Measurements from ENCODE around the gene SNX25.
"Not testable (repeated sequence)": the region's sequence is repeated elsewhere in the genome, so short reads cannot be mapped to it uniquely, and the experiment has no call there.

The SNX25 gene

DNA sequence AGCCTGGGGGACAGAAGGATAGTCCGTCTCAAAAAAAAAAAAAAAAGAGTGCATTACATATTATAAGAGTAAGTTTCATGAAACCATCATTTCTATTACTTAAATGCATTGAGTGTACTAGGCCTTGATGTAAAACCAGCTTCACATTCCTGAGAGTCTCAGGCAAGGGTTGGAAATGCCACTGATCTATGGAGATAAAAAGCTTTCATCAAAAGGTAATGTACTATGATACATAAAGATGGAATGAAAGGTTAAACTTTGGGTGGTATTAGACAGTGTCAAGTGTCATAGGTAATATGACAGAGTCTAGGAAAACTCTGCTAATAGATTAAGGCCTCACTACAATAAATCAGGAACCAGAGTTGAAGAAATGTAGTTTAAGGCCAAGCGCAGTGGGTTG, 13.0 kb upstream of the SNX25 start:
- Histone ChIP-seq H3K79me2 (ENCODE audit: insufficient read depth, low read depth) (peaks cover 28% of the 10 kb centered on the region), H3K4me2 (no peak overlapping the region), H3K27me3 (ENCODE audit: insufficient read depth, low read depth) (no peaks in the 10 kb centered on the region), H3K4me3 (IDR thresholded peaks at IDR 0.05; ENCODE audit: insufficient read depth, low read depth, low read length) (no peak overlapping the region), H3K9ac (no peak overlapping the region), H3K27ac (no peak overlapping the region), H4K20me1 (ENCODE audit: insufficient read depth) (no peaks in the 10 kb centered on the region), H3K36me3 (ENCODE audit: insufficient read depth) (no peaks in the 10 kb centered on the region), H3K4me1 (ENCODE audit: low read depth, poor library complexity, severe bottlenecking) (peaks cover 8% of the 10 kb centered on the region), H2AFZ (ENCODE audit: low read depth) (no peak overlapping the region)
- TF ChIP-seq, protein P1, sequence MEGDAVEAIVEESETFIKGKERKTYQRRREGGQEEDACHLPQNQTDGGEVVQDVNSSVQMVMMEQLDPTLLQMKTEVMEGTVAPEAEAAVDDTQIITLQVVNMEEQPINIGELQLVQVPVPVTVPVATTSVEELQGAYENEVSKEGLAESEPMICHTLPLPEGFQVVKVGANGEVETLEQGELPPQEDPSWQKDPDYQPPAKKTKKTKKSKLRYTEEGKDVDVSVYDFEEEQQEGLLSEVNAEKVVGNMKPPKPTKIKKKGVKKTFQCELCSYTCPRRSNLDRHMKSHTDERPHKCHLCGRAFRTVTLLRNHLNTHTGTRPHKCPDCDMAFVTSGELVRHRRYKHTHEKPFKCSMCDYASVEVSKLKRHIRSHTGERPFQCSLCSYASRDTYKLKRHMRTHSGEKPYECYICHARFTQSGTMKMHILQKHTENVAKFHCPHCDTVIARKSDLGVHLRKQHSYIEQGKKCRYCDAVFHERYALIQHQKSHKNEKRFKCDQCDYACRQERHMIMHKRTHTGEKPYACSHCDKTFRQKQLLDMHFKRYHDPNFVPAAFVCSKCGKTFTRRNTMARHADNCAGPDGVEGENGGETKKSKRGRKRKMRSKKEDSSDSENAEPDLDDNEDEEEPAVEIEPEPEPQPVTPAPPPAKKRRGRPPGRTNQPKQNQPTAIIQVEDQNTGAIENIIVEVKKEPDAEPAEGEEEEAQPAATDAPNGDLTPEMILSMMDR (conservative IDR thresholded peaks at IDR 0.05; ENCODE audit: low read depth, low read length): no peak

DNA sequence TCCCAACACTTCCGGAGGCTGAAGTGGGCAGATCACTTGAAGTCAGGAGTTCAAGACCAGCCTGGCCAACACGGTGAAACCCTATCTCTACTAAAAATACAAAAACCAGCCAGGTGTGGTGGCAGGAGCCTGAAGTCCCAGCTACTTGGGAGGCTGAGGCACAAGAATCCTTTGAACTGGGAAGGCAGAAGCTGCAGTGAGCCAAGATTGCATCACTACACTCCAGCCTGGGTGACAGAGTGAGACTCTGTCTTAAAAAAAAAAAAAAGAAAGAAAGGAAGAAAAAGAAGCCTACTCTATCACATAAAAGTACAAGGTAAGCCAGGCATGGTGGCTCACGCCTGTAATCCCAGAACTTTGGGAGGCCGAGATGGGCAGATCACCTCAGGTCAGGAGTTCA, 11.2 kb upstream of the SNX25 start:
- not testable (repeated sequence) for H3K36me3 ChIP-seq (ENCODE audit: insufficient read depth); H4K20me1 ChIP-seq (ENCODE audit: insufficient read depth); H3K9ac ChIP-seq; H3K4me3 ChIP-seq (IDR thresholded peaks at IDR 0.05; ENCODE audit: insufficient read depth, low read depth, low read length); H3K4me2 ChIP-seq; H3K27me3 ChIP-seq (ENCODE audit: insufficient read depth, low read depth); H3K27ac ChIP-seq; H2AFZ ChIP-seq (ENCODE audit: low read depth)
- peaks cover 39% of the 10 kb centered on the region for H3K79me2 ChIP-seq (ENCODE audit: insufficient read depth, low read depth)
- peaks cover 12% of the 10 kb centered on the region for H3K4me1 ChIP-seq (ENCODE audit: low read depth, poor library complexity, severe bottlenecking)

DNA sequence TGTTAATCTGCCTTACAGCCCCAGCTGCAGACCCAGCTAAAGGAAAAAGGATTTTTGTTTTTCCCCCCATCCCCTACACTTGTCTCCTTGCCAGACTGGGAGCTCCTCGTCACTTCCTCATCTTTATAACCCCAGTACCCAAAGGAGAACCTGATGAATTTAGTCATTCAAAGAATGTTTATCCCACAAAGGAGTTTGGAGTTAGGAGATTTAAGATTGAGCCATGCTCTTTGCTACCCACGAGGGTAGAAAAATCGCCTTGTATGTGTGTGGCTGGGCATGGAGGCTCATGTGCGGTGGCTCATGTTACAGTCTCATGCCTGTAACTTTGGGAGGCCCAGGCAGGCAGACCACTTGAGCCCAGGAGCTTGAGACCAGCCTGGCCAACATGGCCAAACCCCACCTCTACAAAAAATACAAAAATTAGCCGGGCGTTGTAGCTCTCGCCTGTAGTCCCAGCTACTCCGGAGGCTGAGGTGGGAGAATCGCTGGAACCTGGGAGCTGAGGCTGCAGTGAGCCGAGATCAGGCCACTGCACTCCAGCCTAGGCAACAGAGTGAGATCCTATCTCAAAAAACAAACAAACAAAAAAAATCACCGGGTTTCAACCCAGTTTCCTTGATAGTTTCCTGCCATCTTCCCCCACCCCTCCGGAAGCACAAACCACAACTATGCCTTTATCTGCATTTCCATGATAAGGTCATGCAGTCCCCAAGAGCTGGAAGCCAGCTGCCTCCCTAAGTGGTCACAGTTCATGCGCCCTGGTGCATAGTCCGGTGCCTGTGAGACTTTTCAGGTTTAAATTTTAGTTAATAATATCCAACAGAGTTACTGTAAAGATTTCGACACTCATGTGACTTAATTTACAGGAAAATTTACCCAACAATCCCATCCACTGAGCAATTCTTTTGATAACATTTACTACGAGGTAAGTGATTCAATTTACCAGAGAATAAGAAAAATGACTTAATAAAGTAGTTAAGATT, 7.1 kb upstream of the SNX25 start:
- Histone ChIP-seq H3K27ac (0 out of 2 replicates have a peak overlapping the region, but pooled peaks have one; percentile 95), H3K79me2 (ENCODE audit: insufficient read depth, low read depth) (peaks cover 44% of the 10 kb centered on the region), H3K9ac (peak overlapping the region; percentile 99; the same call in 1 of the 2 replicates), H2AFZ (ENCODE audit: low read depth) (no peak overlapping the region), H3K36me3 (ENCODE audit: insufficient read depth) (no peaks in the 10 kb centered on the region), H4K20me1 (ENCODE audit: insufficient read depth) (no peaks in the 10 kb centered on the region), H3K4me1 (ENCODE audit: low read depth, poor library complexity, severe bottlenecking) (peaks cover 31% of the 10 kb centered on the region), H3K4me2 (peak overlapping the region; percentile 45), H3K27me3 (ENCODE audit: insufficient read depth, low read depth) (no peaks in the 10 kb centered on the region), H3K4me3 (IDR thresholded peaks at IDR 0.05; ENCODE audit: insufficient read depth, low read depth, low read length) (no peak overlapping the region)
- TF ChIP-seq, protein P1 (conservative IDR thresholded peaks at IDR 0.05; ENCODE audit: low read depth, low read length): no peak

DNA sequence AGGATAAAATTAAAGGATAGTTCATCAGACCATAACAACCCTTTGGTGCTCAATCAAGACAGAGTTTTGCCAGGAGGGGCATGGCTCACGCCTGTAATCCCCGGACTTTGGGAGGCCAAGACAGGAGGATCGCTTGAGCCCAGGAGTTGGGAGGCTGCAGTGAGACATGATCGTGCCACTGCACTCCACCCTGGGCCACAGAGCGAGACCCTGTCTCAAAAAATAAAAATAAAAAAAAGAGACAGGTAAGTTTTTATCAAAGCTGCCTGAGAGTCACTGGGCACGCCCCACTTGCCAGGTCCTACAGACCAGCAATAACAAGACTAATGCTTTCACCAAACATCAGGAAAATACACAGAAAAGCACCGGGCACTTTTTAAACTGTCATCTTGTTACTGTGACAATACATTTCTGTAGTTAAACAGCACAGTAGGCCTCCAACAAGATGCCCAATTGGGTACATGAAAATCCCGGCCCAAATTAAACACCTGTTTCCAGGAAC, 6.4 kb upstream of the SNX25 start:
- Histone ChIP-seq H3K36me3 (ENCODE audit: insufficient read depth) (no peaks in the 10 kb centered on the region), H3K9ac (peak overlapping the region; percentile 99), H3K4me3 (IDR thresholded peaks at IDR 0.05; ENCODE audit: insufficient read depth, low read depth, low read length) (no peak overlapping the region), H3K4me2 (peak overlapping the region; percentile 45), H4K20me1 (ENCODE audit: insufficient read depth) (no peaks in the 10 kb centered on the region), H3K27me3 (ENCODE audit: insufficient read depth, low read depth) (no peaks in the 10 kb centered on the region), H3K79me2 (ENCODE audit: insufficient read depth, low read depth) (peaks cover 44% of the 10 kb centered on the region), H3K27ac (peak overlapping the region; percentile 95), H2AFZ (ENCODE audit: low read depth) (peak overlapping the region; percentile 90), H3K4me1 (ENCODE audit: low read depth, poor library complexity, severe bottlenecking) (peaks cover 31% of the 10 kb centered on the region)
- TF ChIP-seq, protein P1 (conservative IDR thresholded peaks at IDR 0.05; ENCODE audit: low read depth, low read length): no peak

All from KMS-11 (cell line).